MCF 10A (cell line): ENCODE data around the gene FCHSD2. TPM values are rescaled to one million over a fixed set of nuclear protein-coding genes. Genes with fewer than 3 reads are reported as not detected.

Experiments used
- BruUV-seq: library from RNA; stranded (reverse); fragments of 400-500 nt; replicated peaks from 2 replicates; lab custom pipeline; 2021; lab: Mats Ljungman, UMichigan
- CTCF ChIA-PET: fragments of 300-600 bp; sonication (Branson Sonifier 250); formaldehyde crosslinking; extraction: SDS; loops from one replicate; lab custom pipeline; 2021; ENCODE audit warnings: antibody characterized with exemption, inconsistent platforms; lab: Yijun Ruan, JAX
- POLR2A ChIA-PET: fragments of 300-600, 350-650 bp; sonication (Branson Sonifier 250); formaldehyde crosslinking; extraction: SDS; loops from one replicate; lab custom pipeline; 2020; ENCODE audit warnings: antibody characterized with exemption, inconsistent platforms; lab: Yijun Ruan, JAX
- DNase-seq: peaks from one replicate; pipeline ENCODE4 v3.0.0-alpha.2; 2018; ENCODE audit not compliant: unreplicated experiment
- H3K27ac Mint-ChIP-seq: one replicate; pipeline ENCODE4 v1.8.0; 2022; ENCODE audit warnings: mild to moderate bottlenecking, low read depth, mixed read lengths; ENCODE audit not compliant: unreplicated experiment
- H3K27me3 Mint-ChIP-seq: one replicate; pipeline ENCODE4 v1.8.0; 2022; ENCODE audit warnings: mixed read lengths; ENCODE audit not compliant: insufficient read depth, unreplicated experiment
- H3K36me3 Mint-ChIP-seq: one replicate; pipeline ENCODE4 v1.8.0; 2022; ENCODE audit warnings: mild to moderate bottlenecking, moderate library complexity, mixed read lengths; ENCODE audit not compliant: insufficient read depth, unreplicated experiment
- H3K4me1 Mint-ChIP-seq: one replicate; pipeline ENCODE4 v1.8.0; 2022; ENCODE audit warnings: mixed read lengths; ENCODE audit not compliant: insufficient read depth, unreplicated experiment
- H3K4me3 Mint-ChIP-seq: one replicate; pipeline ENCODE4 v1.8.0; 2022; ENCODE audit warnings: mild to moderate bottlenecking, moderate library complexity, mixed read lengths; ENCODE audit not compliant: unreplicated experiment
- H3K9me3 Mint-ChIP-seq: one replicate; pipeline ENCODE4 v1.8.0; 2022; ENCODE audit warnings: mixed read lengths; ENCODE audit not compliant: unreplicated experiment
- intact Hi-C: fragments of 100-400 bp; cut with micrococcal nuclease; formaldehyde crosslinking; loops from 2 replicates; pipeline ENCODE4 v1.14.1; 2022
- total RNA-seq: library from RNA; stranded (reverse); gene quantifications from 2 replicates; pipeline ENCODE4 v1.2.3, GENCODE V29; 2022
- TF ChIP-seq, protein P1 (sequence below): fragments of 200-600 bp; IDR thresholded peaks from one replicate; pipeline ENCODE4 v1.8.0; 2022; ENCODE audit warnings: antibody characterized with exemption, mild to moderate bottlenecking; ENCODE audit not compliant: unreplicated experiment

The FCHSD2 gene
- total RNA-seq, 1 experiment from 2014 or later = 12.8 TPM

- Mint-ChIP-seq H3K4me3 (no peak overlapping the region), H3K9me3 (no peaks in the 10 kb centered on the region), H3K36me3 (no peaks in the 10 kb centered on the region), H3K27ac (peak overlapping the region; percentile 54), H3K27me3 (no peaks in the 10 kb centered on the region), H3K4me1 (peaks cover 21% of the 10 kb centered on the region)
- intact Hi-C loops = no loop called here
- POLR2A ChIA-PET = interaction anchor here (0.7 to 1.4 kb wide), 8 partner anchors 10 to 282 kb away, joined by 3 to 9 read pairs (median 4); partner anchors contain the start of gene FCHSD2
- no peak for DNase-seq
- no TSS peak for BruUV-seq
- CTCF ChIA-PET = no interaction called here
- TF ChIP-seq, protein P1, sequence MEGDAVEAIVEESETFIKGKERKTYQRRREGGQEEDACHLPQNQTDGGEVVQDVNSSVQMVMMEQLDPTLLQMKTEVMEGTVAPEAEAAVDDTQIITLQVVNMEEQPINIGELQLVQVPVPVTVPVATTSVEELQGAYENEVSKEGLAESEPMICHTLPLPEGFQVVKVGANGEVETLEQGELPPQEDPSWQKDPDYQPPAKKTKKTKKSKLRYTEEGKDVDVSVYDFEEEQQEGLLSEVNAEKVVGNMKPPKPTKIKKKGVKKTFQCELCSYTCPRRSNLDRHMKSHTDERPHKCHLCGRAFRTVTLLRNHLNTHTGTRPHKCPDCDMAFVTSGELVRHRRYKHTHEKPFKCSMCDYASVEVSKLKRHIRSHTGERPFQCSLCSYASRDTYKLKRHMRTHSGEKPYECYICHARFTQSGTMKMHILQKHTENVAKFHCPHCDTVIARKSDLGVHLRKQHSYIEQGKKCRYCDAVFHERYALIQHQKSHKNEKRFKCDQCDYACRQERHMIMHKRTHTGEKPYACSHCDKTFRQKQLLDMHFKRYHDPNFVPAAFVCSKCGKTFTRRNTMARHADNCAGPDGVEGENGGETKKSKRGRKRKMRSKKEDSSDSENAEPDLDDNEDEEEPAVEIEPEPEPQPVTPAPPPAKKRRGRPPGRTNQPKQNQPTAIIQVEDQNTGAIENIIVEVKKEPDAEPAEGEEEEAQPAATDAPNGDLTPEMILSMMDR = no peak
Observed at GRCh38 chr11:72951888-72952287, 190.2 kb downstream of the FCHSD2 start.

- Mint-ChIP-seq H3K36me3 (no peaks in the 10 kb centered on the region), H3K27me3 (no peaks in the 10 kb centered on the region), H3K4me1 (peaks cover 21% of the 10 kb centered on the region), H3K9me3 (no peaks in the 10 kb centered on the region), H3K27ac (peak overlapping the region; percentile 54), H3K4me3 (no peak overlapping the region)
- ChIA-PET POLR2A (interaction anchor here (0.7 to 1.4 kb wide), 7 partner anchors 10 to 244 kb away, joined by 3 to 9 read pairs (median 3); partner anchors contain the start of gene FCHSD2), CTCF (interaction anchor here (0.6 to 0.9 kb wide), 3 partner anchors 184 to 224 kb away, joined by 3 read pairs; partner anchors contain the start of gene FCHSD2)
- intact Hi-C loops = no loop called here
- TF ChIP-seq, protein P1 = no peak
- BruUV-seq = no TSS peak
- DNase-seq = peak; percentile 84
Observed at GRCh38 chr11:72951193-72951592, 190.9 kb downstream of the FCHSD2 start.

DNA sequence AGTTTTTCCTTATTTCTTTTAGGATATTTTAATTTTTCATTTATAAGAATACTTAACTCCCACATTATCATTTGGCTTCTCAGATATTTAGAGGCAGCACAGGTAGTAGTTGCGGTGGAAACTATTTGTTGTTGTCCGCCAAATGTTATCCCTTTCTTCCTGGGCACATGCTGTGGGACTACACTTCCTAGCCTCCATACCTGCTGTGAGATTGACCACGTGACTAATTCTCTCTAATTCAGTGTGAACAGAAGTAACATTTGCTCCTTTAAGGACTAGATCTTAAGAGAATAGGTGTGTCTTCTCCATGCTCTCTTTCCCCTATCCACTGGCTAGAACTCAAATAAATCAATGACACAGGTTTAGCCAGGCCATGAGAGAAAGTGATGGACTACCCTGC lies 191.4 kb downstream of the FCHSD2 start:
- Mint-ChIP-seq H3K36me3 (no peaks in the 10 kb centered on the region), H3K4me1 (peaks cover 21% of the 10 kb centered on the region), H3K4me3 (no peak overlapping the region), H3K9me3 (no peaks in the 10 kb centered on the region), H3K27me3 (no peaks in the 10 kb centered on the region), H3K27ac (no peak overlapping the region)
- TF ChIP-seq, protein P1 = no peak
- ChIA-PET POLR2A (interaction anchor here (0.7 to 1.4 kb wide), 8 partner anchors 9 to 245 kb away, joined by 3 to 9 read pairs (median 3); partner anchors contain the start of gene FCHSD2), CTCF (interaction anchor here (0.9 kb wide), 1 partner anchor 192 kb away, joined by 3 read pairs; the partner anchor contains the start of gene FCHSD2)
- intact Hi-C loops = no loop called here
- BruUV-seq = no TSS peak
- no peak for DNase-seq

DNA sequence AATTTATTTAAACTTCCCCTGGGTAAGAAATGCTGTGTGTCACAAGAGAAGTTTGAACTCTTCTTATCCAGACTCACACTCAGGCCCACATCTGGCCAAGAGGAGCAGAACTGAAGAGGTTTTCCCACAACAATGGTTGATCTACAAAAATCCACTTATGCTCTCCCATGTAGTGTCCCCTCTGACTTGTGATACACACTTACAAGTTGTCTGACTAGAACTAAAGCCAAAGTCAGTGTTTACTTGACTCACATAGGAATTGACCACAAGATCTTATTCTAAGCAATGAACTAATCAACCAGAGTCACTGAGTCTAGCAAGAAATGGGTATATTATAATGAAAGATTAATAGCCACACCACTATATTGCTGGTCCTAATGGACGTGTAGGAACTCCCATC lies 194.9 kb downstream of the FCHSD2 start:
- POLR2A ChIA-PET = no interaction called here
- BruUV-seq = no TSS peak
- intact Hi-C loops = no loop called here

More for the DNA sequence above, 194.9 kb downstream of the FCHSD2 start:
- no peaks in the 10 kb centered on the region for H3K36me3 Mint-ChIP-seq
- DNase-seq = no peak
- no peak overlapping the region for H3K4me3 Mint-ChIP-seq
- H3K27ac Mint-ChIP-seq = no peak overlapping the region
- CTCF ChIA-PET = no interaction called here
- peaks cover 13% of the 10 kb centered on the region for H3K4me1 Mint-ChIP-seq
- no peaks in the 10 kb centered on the region for H3K27me3 Mint-ChIP-seq
- TF ChIP-seq, protein P1 = no peak
- no peaks in the 10 kb centered on the region for H3K9me3 Mint-ChIP-seq
